ENCODE results near the gene LIPK. TPM values are rescaled to one million over a fixed set of nuclear protein-coding genes. Genes with fewer than 3 reads are reported as not detected.
A peak's percentile ranks its signal among the peaks of the same experiment; 100 is the strongest.

LIPK gene
- total RNA-seq, 1 experiment from 2014 or later, result not detected

DNA sequence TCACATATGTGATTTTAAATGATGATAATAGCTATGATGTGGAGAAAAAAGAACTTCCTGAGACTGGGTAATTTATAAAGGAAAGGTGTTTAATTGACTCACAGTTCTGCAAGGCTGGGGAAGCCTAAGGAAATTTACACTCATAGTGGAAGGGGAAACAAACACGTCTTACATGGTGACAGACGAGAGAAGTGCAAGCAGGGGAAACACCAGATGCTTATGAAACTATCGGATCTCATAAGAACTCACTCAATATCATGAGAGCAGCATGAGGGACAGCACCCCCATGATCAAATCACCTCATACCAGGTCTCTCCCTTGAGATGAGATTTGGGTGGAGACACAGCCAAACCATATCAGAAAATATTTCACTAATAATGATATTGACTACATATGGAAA is 49.7 kb downstream of the LIPK start:
- no peaks in the 10 kb centered on the region for H3K9me2 ChIP-seq (replicated peaks; ENCODE audit: insufficient read depth, low read length)
- H3K79me2 ChIP-seq (ENCODE audit: low read length), result no peaks in the 10 kb centered on the region
- H3K4me2 ChIP-seq (ENCODE audit: low read depth, low read length, poor library complexity, severe bottlenecking), result no peak overlapping the region
- no peak for DNase-seq
- no peak overlapping the region for H3K4me3 ChIP-seq (ENCODE audit: low read length)
- no peaks in the 10 kb centered on the region for H3K4me1 ChIP-seq (ENCODE audit: low read length)
- no peaks in the 10 kb centered on the region for H3K36me3 ChIP-seq (ENCODE audit: insufficient read depth, low read length)
- H2AFZ ChIP-seq (ENCODE audit: low read length), result no peak overlapping the region
- H3K27ac ChIP-seq (ENCODE audit: low read length), result no peak overlapping the region
- no peaks in the 10 kb centered on the region for H3K9me3 ChIP-seq (ENCODE audit: low read length)
- H4K20me1 ChIP-seq (ENCODE audit: insufficient read depth, low read depth, low read length), result no peaks in the 10 kb centered on the region
- H3K9ac ChIP-seq (ENCODE audit: low read length), result no peak overlapping the region
- H3K27me3 ChIP-seq (ENCODE audit: low read length), result no peaks in the 10 kb centered on the region

DNA sequence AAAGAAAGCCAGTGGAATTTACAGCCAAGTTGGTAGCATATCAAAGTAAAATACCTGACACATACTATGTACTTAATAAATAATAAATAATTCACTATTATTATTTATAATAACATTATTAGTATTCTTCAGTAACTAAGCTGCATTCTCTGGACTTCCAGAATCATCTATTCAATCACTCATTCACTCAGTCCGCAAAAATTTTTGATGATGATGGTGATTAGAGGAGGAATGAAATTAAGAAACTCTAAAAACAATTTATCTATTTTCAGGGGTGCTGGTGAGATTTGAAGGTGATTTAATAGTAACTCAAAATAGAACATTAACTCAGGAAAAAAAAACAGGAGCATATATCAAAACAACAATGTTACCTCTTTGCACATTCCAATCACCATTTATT is 50.6 kb downstream of the LIPK start:
- H3K36me3 ChIP-seq (ENCODE audit: insufficient read depth, low read length), result no peaks in the 10 kb centered on the region
- H3K27me3 ChIP-seq (ENCODE audit: low read length), result no peaks in the 10 kb centered on the region
- DNase-seq, result no peak
- no peaks in the 10 kb centered on the region for H4K20me1 ChIP-seq (ENCODE audit: insufficient read depth, low read depth, low read length)
- H3K4me1 ChIP-seq (ENCODE audit: low read length), result no peaks in the 10 kb centered on the region
- no peak overlapping the region for H3K9ac ChIP-seq (ENCODE audit: low read length)
- H2AFZ ChIP-seq (ENCODE audit: low read length), result no peak overlapping the region
- H3K79me2 ChIP-seq (ENCODE audit: low read length), result no peaks in the 10 kb centered on the region
- no peaks in the 10 kb centered on the region for H3K9me2 ChIP-seq (replicated peaks; ENCODE audit: insufficient read depth, low read length)
- H3K4me3 ChIP-seq (ENCODE audit: low read length), result no peak overlapping the region
- H3K27ac ChIP-seq (ENCODE audit: low read length), result no peak overlapping the region
- no peaks in the 10 kb centered on the region for H3K9me3 ChIP-seq (ENCODE audit: low read length)
- no peak overlapping the region for H3K4me2 ChIP-seq (ENCODE audit: low read depth, low read length, poor library complexity, severe bottlenecking)

DNA sequence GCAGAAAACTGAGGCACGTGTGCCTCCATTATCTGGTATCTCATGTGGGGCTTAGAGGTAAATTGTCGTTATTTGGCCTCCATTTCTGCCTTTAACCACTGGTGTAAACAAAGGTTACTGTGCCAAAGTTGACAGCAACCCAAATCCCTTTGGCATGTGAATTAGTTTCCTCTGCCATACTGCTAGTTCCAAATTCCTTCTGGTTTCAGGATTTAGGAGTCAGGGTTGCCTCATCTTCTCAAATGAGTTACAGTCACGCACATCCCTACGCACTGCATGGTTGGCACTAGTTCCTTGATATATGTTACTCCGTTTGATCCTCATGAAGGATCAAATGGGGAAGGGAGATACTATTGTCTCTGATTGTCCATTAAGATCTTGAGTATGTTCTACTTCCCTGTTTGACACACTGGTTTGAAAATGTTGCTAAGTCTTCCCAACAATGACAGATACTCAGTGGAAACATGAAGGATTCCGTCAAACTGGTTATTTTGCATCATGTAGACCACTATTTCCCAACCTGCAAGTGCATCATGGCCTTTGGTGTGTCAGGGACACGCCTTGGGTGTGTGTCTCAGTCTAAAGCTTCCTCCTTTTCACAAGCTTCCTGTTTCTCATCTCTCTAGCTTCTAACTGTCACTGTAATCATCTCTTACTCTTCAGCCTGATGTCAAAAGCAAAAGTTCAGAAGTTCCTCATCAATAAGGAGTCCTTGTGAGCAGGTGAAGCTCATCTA is 53.5 kb downstream of the LIPK start, which contains the start of gene LIPN:
Gene LIPN (plus strand): TSS at position 655 of the 736 bp plus-strand sequence. CDS start 1,386 bp downstream, outside the sequence.
- H3K9me2 ChIP-seq (replicated peaks; ENCODE audit: insufficient read depth, low read length), result no peaks in the 10 kb centered on the region
- no peak within 1 kb of the TSS for H3K27ac ChIP-seq (ENCODE audit: low read length)
- peak; percentile 43 for DNase-seq
- no peaks in the 10 kb centered on the region for H3K9me3 ChIP-seq (ENCODE audit: low read length)
- no peak within 1 kb of the TSS for H3K4me3 ChIP-seq (ENCODE audit: low read length)
- no peak within 1 kb of the TSS for H3K9ac ChIP-seq (ENCODE audit: low read length)
- peak within 1 kb of the TSS; percentile 67 for H2AFZ ChIP-seq (ENCODE audit: low read length)
- H3K79me2 ChIP-seq (ENCODE audit: low read length), result no peaks in the 10 kb centered on the region
- H3K4me2 ChIP-seq (ENCODE audit: low read depth, low read length, poor library complexity, severe bottlenecking), result no peak within 1 kb of the TSS
- H3K4me1 ChIP-seq (ENCODE audit: low read length), result no peaks in the 10 kb centered on the region
- no peaks in the 10 kb centered on the region for H3K36me3 ChIP-seq (ENCODE audit: insufficient read depth, low read length)
- H3K27me3 ChIP-seq (ENCODE audit: low read length), result no peaks in the 10 kb centered on the region
- no peaks in the 10 kb centered on the region for H4K20me1 ChIP-seq (ENCODE audit: insufficient read depth, low read depth, low read length)

DNA sequence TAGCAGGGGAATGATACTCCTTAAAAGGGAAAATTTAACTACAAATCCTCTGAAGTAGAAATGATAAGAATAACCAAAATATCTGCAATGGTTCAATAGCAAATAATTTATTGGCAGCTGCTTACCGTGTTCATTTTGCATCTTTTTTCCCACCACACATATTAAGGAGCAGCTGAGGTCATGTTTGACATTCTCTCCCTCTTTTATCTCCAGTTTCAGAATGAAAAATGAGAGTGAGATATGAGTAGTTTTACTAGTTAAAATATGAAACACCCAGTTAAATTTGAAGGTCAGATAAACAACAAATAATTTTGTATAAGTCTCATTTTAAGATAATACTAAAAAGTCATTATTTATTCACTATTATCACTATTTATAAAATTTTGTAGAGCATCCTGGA is 56.9 kb downstream of the LIPK start:
- H3K4me3 ChIP-seq (ENCODE audit: low read length), result no peak overlapping the region
- no peak overlapping the region for H3K27ac ChIP-seq (ENCODE audit: low read length)
- no peak overlapping the region for H3K4me2 ChIP-seq (ENCODE audit: low read depth, low read length, poor library complexity, severe bottlenecking)
- no peaks in the 10 kb centered on the region for H4K20me1 ChIP-seq (ENCODE audit: insufficient read depth, low read depth, low read length)
- H3K9ac ChIP-seq (ENCODE audit: low read length), result no peak overlapping the region
- DNase-seq, result no peak
- H3K9me3 ChIP-seq (ENCODE audit: low read length), result no peaks in the 10 kb centered on the region
- H3K79me2 ChIP-seq (ENCODE audit: low read length), result no peaks in the 10 kb centered on the region
- no peaks in the 10 kb centered on the region for H3K9me2 ChIP-seq (replicated peaks; ENCODE audit: insufficient read depth, low read length)
- H3K36me3 ChIP-seq (ENCODE audit: insufficient read depth, low read length), result no peaks in the 10 kb centered on the region
- H3K4me1 ChIP-seq (ENCODE audit: low read length), result no peaks in the 10 kb centered on the region
- H2AFZ ChIP-seq (ENCODE audit: low read length), result no peak overlapping the region
- H3K27me3 ChIP-seq (ENCODE audit: low read length), result no peaks in the 10 kb centered on the region

DNA sequence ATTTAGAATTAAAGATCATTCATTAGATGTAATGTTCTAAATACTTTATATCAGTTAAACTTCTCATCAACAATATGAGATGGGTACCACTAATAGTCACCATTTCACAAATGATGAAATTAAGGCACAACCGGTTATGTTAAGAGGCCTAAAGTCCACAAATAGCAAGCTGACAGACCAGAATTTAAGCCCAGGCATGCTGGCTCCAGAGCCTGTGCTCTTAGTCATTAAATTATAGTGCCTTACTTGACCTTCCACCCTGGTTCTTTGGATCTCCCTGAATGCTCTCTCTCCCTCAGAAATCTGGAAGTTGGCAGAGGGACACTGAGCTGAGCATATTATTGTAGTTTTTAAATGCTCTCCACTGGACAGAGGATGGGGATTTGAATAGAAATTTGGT is 57.4 kb downstream of the LIPK start:
- Histone ChIP-seq H3K27me3 (ENCODE audit: low read length) (no peaks in the 10 kb centered on the region), H4K20me1 (ENCODE audit: insufficient read depth, low read depth, low read length) (no peaks in the 10 kb centered on the region), H3K4me3 (ENCODE audit: low read length) (no peak overlapping the region), H3K36me3 (ENCODE audit: insufficient read depth, low read length) (no peaks in the 10 kb centered on the region), H3K9ac (ENCODE audit: low read length) (no peak overlapping the region), H3K27ac (ENCODE audit: low read length) (no peak overlapping the region), H3K4me2 (ENCODE audit: low read depth, low read length, poor library complexity, severe bottlenecking) (no peak overlapping the region), H3K4me1 (ENCODE audit: low read length) (no peaks in the 10 kb centered on the region), H2AFZ (ENCODE audit: low read length) (no peak overlapping the region), H3K9me3 (ENCODE audit: low read length) (no peaks in the 10 kb centered on the region), H3K79me2 (ENCODE audit: low read length) (no peaks in the 10 kb centered on the region), H3K9me2 (replicated peaks; ENCODE audit: insufficient read depth, low read length) (no peaks in the 10 kb centered on the region)
- DNase-seq, result no peak

DNA sequence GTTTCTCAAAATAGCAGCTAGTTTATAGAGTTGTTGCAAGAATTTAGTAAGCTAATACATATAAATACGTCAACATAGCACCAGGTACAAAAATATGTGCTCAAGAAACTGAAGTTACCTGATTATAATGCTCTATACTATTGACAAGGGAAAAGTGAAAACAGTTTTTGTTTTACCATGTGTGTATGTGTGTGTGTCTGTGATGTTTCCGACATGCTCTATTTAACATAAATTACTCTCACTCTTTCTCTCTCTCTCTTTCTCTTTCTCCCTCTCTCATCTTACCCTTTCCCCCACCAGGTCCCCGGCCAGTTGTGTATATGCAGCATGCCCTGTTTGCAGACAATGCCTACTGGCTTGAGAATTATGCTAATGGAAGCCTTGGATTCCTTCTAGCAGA is 58.1 kb downstream of the LIPK start:
- Histone ChIP-seq H3K27ac (ENCODE audit: low read length) (no peak overlapping the region), H3K9me2 (replicated peaks; ENCODE audit: insufficient read depth, low read length) (no peaks in the 10 kb centered on the region), H3K27me3 (ENCODE audit: low read length) (no peaks in the 10 kb centered on the region)

DNA sequence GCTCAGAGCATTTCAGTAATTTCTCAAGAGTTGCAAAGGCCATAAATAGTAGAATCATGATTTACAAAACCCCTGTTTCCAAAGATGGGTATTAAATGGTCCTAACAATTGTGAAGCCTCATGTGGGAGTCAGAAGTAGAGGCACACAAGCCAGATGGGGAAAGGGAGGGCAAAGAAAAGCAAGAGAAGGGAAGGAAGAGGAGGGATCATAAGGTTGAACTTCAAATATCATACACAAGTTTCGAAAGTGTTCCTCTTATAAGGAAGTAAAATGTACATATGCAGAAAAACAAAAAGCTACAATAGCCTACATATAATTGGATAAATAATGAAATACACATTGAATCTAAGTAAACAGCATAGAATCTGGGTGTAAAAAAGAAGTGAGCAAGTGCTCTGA is 59.8 kb downstream of the LIPK start:
- Histone ChIP-seq H3K9me3 (ENCODE audit: low read length) (no peaks in the 10 kb centered on the region), H3K4me2 (ENCODE audit: low read depth, low read length, poor library complexity, severe bottlenecking) (no peak overlapping the region), H4K20me1 (ENCODE audit: insufficient read depth, low read depth, low read length) (no peaks in the 10 kb centered on the region), H3K4me3 (ENCODE audit: low read length) (no peak overlapping the region), H3K9me2 (replicated peaks; ENCODE audit: insufficient read depth, low read length) (no peaks in the 10 kb centered on the region), H3K27me3 (ENCODE audit: low read length) (no peaks in the 10 kb centered on the region), H3K36me3 (ENCODE audit: insufficient read depth, low read length) (no peaks in the 10 kb centered on the region), H2AFZ (ENCODE audit: low read length) (no peak overlapping the region), H3K4me1 (ENCODE audit: low read length) (no peaks in the 10 kb centered on the region), H3K27ac (ENCODE audit: low read length) (no peak overlapping the region), H3K9ac (ENCODE audit: low read length) (no peak overlapping the region), H3K79me2 (ENCODE audit: low read length) (no peaks in the 10 kb centered on the region)
- DNase-seq, result no peak

More for the DNA sequence above, 58.1 kb downstream of the LIPK start:
- Histone ChIP-seq H3K9ac (ENCODE audit: low read length) (no peak overlapping the region), H2AFZ (ENCODE audit: low read length) (no peak overlapping the region), H3K36me3 (ENCODE audit: insufficient read depth, low read length) (no peaks in the 10 kb centered on the region), H3K79me2 (ENCODE audit: low read length) (no peaks in the 10 kb centered on the region), H4K20me1 (ENCODE audit: insufficient read depth, low read depth, low read length) (no peaks in the 10 kb centered on the region), H3K4me2 (ENCODE audit: low read depth, low read length, poor library complexity, severe bottlenecking) (no peak overlapping the region), H3K4me3 (ENCODE audit: low read length) (no peak overlapping the region), H3K9me3 (ENCODE audit: low read length) (no peaks in the 10 kb centered on the region), H3K4me1 (ENCODE audit: low read length) (no peaks in the 10 kb centered on the region)
- DNase-seq, result no peak

DNA sequence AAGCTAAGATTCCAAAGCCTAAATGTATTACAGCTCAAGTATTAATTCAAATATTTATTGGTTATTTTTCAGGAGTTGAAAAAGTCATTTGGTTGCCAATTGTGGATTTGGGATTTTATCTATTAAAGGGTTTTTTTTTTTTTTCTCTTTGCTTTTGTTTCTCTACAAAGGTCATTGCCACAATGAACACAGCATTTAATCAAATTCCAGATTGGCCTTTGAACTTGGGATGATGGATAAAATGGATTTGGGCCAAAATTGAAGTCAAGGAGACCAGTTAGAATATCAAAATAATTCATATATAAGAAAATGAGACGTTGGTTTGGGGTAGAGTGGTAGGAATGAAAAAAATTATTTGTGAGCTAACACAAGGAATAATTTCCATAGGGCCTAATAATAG is 63.3 kb downstream of the LIPK start:
- H3K27ac ChIP-seq (ENCODE audit: low read length), result no peak overlapping the region
- H2AFZ ChIP-seq (ENCODE audit: low read length), result no peak overlapping the region
- no peaks in the 10 kb centered on the region for H4K20me1 ChIP-seq (ENCODE audit: insufficient read depth, low read depth, low read length)
- no peaks in the 10 kb centered on the region for H3K9me3 ChIP-seq (ENCODE audit: low read length)
- H3K27me3 ChIP-seq (ENCODE audit: low read length), result no peaks in the 10 kb centered on the region
- H3K79me2 ChIP-seq (ENCODE audit: low read length), result no peaks in the 10 kb centered on the region
- H3K4me2 ChIP-seq (ENCODE audit: low read depth, low read length, poor library complexity, severe bottlenecking), result no peak overlapping the region
- no peak for DNase-seq
- no peaks in the 10 kb centered on the region for H3K4me1 ChIP-seq (ENCODE audit: low read length)
- H3K9me2 ChIP-seq (replicated peaks; ENCODE audit: insufficient read depth, low read length), result no peaks in the 10 kb centered on the region
- no peak overlapping the region for H3K4me3 ChIP-seq (ENCODE audit: low read length)
- no peaks in the 10 kb centered on the region for H3K36me3 ChIP-seq (ENCODE audit: insufficient read depth, low read length)
- H3K9ac ChIP-seq (ENCODE audit: low read length), result no peak overlapping the region

All from Karpas-422 (cell line).